ENCODE measurements around the gene GGNBP2. TPM values are rescaled to one million over a fixed set of nuclear protein-coding genes. Genes with fewer than 3 reads are reported as not detected.

GGNBP2 gene
- total and polyA plus RNA-seq, 7 donors = 43.5 to 62.2 (median 57.4) TPM

DNA sequence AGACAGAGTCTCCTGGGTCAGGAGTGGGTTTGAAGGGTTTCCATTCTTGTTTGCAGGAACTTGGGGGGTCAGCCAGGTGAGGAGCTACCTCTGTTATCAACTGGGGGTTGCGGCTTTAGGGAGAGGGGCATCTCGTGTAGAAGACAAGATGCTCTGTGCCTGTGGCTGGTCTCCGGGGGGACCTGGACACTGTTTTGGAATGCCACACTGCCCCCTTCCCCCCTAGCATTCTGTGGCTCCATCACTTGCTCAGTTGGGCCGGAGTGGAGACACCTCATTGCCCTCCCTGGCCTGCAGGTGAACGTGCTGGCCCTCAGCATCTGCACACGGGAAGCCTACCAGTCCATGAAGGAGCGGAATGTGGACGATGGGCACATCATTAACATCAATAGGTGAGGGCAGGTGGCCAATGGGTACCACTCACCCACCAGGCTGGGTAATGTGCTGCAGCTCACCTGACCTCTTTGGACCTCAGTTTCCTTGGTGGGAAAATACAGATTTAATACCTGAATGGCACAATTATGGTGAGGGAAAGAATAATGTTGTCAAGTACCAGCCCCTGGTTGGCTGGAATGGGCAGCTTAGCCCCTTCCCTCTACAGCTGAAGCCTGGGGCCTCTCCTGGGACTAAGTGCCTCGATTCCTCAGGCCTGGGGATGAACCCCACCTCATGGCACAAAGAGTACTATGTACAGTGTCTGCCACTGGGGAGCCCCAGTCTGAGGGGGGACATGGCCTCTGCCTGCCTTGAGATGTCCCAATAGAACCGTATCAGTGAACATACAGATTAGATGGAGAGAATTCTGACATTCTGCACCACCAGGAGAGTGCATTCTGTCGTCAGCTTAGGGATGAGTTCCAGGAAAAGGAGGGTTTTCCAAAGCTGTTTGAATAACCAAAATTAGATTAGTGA lies 53.4 kb downstream of the GGNBP2 start:
- Histone ChIP-seq H3K4me1 (peaks cover 0 to 24% (median 18%) of the 10 kb centered on the region in 4 donors), H3K4me3 (no peak overlapping the region), H3K27me3 (no peaks in the 10 kb centered on the region), H3K27ac (no peak overlapping the region), H3K9me3 (no peaks in the 10 kb centered on the region), H3K36me3 (peaks cover 0 to 4% (median 0%) of the 10 kb centered on the region in 4 donors)
- intact Hi-C loops (cut with DNase I) = loop anchor here (10.0 kb wide), 1 partner anchor 113 kb away; the partner anchor contains the start of gene ZNHIT3
- DNase-seq = no peak
- WGBS, 2 donors = 92 to 93% methylated on average over 11 of the region's 11 CpGs
- TF ChIP-seq, protein P1, sequence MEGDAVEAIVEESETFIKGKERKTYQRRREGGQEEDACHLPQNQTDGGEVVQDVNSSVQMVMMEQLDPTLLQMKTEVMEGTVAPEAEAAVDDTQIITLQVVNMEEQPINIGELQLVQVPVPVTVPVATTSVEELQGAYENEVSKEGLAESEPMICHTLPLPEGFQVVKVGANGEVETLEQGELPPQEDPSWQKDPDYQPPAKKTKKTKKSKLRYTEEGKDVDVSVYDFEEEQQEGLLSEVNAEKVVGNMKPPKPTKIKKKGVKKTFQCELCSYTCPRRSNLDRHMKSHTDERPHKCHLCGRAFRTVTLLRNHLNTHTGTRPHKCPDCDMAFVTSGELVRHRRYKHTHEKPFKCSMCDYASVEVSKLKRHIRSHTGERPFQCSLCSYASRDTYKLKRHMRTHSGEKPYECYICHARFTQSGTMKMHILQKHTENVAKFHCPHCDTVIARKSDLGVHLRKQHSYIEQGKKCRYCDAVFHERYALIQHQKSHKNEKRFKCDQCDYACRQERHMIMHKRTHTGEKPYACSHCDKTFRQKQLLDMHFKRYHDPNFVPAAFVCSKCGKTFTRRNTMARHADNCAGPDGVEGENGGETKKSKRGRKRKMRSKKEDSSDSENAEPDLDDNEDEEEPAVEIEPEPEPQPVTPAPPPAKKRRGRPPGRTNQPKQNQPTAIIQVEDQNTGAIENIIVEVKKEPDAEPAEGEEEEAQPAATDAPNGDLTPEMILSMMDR (IDR thresholded peaks at IDR 0.05) = no peak

DNA sequence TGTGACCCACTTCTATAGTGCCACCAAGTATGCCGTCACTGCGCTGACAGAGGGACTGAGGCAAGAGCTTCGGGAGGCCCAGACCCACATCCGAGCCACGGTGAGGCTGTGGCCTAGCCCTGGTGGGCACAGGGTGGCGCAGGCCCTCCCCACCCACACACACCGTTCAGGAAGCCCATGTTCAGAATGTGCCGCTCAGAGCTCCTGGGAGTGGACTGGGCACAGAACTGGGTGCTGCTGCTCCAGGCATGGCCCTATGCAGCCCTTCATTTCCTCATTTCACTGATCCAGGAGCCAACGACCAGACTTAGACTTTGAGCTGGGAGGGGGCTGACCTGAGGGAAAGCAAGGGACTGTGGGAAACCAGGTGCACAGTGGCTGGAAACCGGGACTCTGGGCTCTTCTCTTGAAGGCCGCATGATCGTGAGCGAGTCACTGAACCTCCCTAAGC lies 54.3 kb downstream of the GGNBP2 start:
- TF ChIP-seq POLR2AphosphoS5 (IDR thresholded peaks at IDR 0.05) (no peak), EP300 (IDR thresholded peaks at IDR 0.05) (no peak), POLR2A (IDR thresholded peaks at IDR 0.05) (no peak)
- TF ChIP-seq, protein P1 (IDR thresholded peaks at IDR 0.05) = no peak
- Histone ChIP-seq H3K36me3 (peaks cover 0 to 4% (median 0%) of the 10 kb centered on the region in 4 donors), H3K4me3 (no peak overlapping the region), H3K27me3 (no peaks in the 10 kb centered on the region), H3K27ac (no peak overlapping the region), H3K9me3 (no peaks in the 10 kb centered on the region), H3K4me1 (peaks cover 0 to 29% (median 19%) of the 10 kb centered on the region in 4 donors)
- 36 to 80% methylated on average over 13 of the region's 13 CpGs for WGBS, 2 donors
- intact Hi-C loops (cut with DNase I) = loop anchor here (10.0 kb wide), 1 partner anchor 114 kb away; the partner anchor contains the start of gene ZNHIT3
- DNase-seq = no peak

DNA sequence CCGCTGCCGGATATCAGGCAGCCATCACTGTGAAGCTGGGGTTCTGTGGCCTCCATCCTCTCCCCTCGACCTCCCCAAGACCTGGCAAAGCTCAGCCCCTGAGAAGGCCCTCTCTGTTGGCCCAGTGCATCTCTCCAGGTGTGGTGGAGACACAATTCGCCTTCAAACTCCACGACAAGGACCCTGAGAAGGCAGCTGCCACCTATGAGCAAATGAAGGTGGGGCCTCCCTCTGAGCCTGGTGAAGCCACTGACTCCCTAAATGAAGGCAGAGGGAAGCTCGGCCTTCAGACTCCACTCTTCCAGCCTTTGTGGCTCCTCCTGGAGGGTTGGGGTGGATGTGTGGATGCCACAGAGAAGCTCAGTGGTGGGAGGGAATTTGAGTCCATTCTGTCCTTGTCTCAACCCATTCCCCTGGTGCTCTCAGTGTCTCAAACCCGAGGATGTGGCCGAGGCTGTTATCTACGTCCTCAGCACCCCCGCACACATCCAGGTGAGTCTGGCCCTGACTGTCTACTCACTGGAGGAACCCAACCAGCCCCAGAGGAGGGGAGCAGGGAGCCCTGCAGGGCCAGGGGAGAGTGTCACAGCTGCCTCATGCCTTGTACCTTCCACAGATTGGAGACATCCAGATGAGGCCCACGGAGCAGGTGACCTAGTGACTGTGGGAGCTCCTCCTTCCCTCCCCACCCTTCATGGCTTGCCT lies 55.0 kb downstream of the GGNBP2 start:
- Histone ChIP-seq H3K27ac (no peak overlapping the region), H3K36me3 (peaks cover 0 to 4% (median 0%) of the 10 kb centered on the region in 4 donors)
- 87 to 93% methylated on average over 11 of the region's 11 CpGs for WGBS, 2 donors

DNA sequence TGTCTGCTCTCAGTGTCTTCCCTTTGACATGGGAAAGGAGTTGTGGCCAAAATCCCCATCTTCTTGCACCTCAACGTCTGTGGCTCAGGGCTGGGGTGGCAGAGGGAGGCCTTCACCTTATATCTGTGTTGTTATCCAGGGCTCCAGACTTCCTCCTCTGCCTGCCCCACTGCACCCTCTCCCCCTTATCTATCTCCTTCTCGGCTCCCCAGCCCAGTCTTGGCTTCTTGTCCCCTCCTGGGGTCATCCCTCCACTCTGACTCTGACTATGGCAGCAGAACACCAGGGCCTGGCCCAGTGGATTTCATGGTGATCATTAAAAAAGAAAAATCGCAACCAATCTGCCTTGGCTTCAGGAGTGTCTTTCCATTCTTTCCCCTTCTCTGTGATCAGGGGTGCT lies 55.7 kb downstream of the GGNBP2 start:
- peak overlapping the region in 2 of 4 donors; percentile 68 to 97 for H3K4me3 ChIP-seq
- H3K4me1 ChIP-seq = peaks cover 0 to 29% (median 19%) of the 10 kb centered on the region in 4 donors
- H3K27me3 ChIP-seq = no peaks in the 10 kb centered on the region
- no peaks in the 10 kb centered on the region for H3K9me3 ChIP-seq
- peak overlapping the region; percentile 80 to 89 (median 83) for H3K27ac ChIP-seq
- 61 to 72% methylated on average over 3 of the region's 3 CpGs for WGBS, 2 donors
- TF ChIP-seq POLR2A (IDR thresholded peaks at IDR 0.05) (no peak), POLR2AphosphoS5 (IDR thresholded peaks at IDR 0.05) (no peak), EP300 (IDR thresholded peaks at IDR 0.05) (no peak)
- TF ChIP-seq, protein P1 (IDR thresholded peaks at IDR 0.05) = no peak
- intact Hi-C loops (cut with DNase I) = loop anchor here (2.0 to 10.0 kb wide), 4 partner anchors 56 to 754 kb away; partner anchors contain the start of gene GGNBP2
- H3K36me3 ChIP-seq = peaks cover 0 to 4% (median 0%) of the 10 kb centered on the region in 4 donors
- DNase-seq = no peak

More for the DNA sequence above, 55.0 kb downstream of the GGNBP2 start:
- Histone ChIP-seq H3K4me1 (peaks cover 0 to 29% (median 19%) of the 10 kb centered on the region in 4 donors), H3K9me3 (no peaks in the 10 kb centered on the region), H3K4me3 (no peak overlapping the region), H3K27me3 (no peaks in the 10 kb centered on the region)
- TF ChIP-seq, protein P1 (IDR thresholded peaks at IDR 0.05) = no peak
- TF ChIP-seq EP300 (IDR thresholded peaks at IDR 0.05) (no peak), POLR2A (IDR thresholded peaks at IDR 0.05) (no peak), POLR2AphosphoS5 (IDR thresholded peaks at IDR 0.05) (no peak)
- intact Hi-C loops (cut with DNase I) = loop anchor here (2.0 to 10.0 kb wide), 5 partner anchors 55 to 755 kb away; partner anchors contain the start of genes GGNBP2 and ZNHIT3
- no peak for DNase-seq

Data from sigmoid colon (tissue), 7 donors.